ENCODE results near the gene OR52J3. TPM values are rescaled to one million over a fixed set of nuclear protein-coding genes. Genes with fewer than 3 reads are reported as not detected.

Gene OR52J3
- total and polyA plus RNA-seq, 2 of the 8 experiments (the other 6 are each of a cell fraction or from before 2014, with no cell fraction given): not detected

DNA sequence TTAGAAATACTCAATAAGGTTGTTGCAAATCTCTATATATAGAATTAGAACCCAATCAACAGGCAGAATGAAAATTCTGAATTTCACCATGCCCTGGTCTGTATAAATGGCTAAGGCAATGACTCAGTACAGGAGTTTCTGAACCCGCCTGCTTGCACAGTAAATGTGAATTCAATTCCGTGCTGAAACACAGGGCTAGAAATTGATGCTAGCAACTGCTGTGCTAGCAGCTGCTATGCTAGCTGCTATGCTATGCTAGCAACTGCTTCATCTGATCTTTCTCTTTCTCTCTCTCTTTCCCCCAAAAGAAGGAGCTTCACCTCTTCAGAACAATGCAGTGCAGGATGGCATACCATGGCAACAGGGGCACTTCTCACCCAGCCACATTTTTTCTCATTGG, 9.7 kb upstream of the OR52J3 start (continued):
- TF ChIP-seq CHD7 (IDR thresholded peaks at IDR 0.05; ENCODE audit: insufficient replicate concordance, low read length) (no peak), GTF2F1 (IDR thresholded peaks at IDR 0.05; ENCODE audit: borderline replicate concordance, low read depth, low read length) (no peak), POLR2AphosphoS5 (IDR thresholded peaks at IDR 0.05; ENCODE audit: low read depth, low read length) (no peak), SIRT6 (IDR thresholded peaks at IDR 0.05; ENCODE audit: low read length) (no peak), BRCA1 (IDR thresholded peaks at IDR 0.05; ENCODE audit: low read depth, low read length) (no peak), JUND (IDR thresholded peaks at IDR 0.05; ENCODE audit: low read length) (no peak), HDAC6 (IDR thresholded peaks at IDR 0.05; ENCODE audit: low read depth, low read length) (no peak), JUN (IDR thresholded peaks at IDR 0.05; ENCODE audit: low read depth, low read length) (no peak), POLR2A (IDR thresholded peaks at IDR 0.05; ENCODE audit: control extremely low read depth in 1 of 2, low read depth in 2 of 2, low read length in 2 of 2) (no peak), SRF (IDR thresholded peaks at IDR 0.05; ENCODE audit: low read depth, low read length) (no peak)

All from H1 (cell line).